NT2/D1 (cell line): ENCODE results near the gene TTC21A.

Experiments used
- DNase-seq: peaks from one replicate; pipeline ENCODE4 v3.0.0-alpha.2; 2011; ENCODE audit warnings: low read depth, low spot score
- H3K27me3 ChIP-seq: 2 replicates; pipeline ENCODE4 v1.6.0; 2011; ENCODE audit warnings: mild to moderate bottlenecking; ENCODE audit not compliant: insufficient read length, insufficient read depth
- H3K36me3 ChIP-seq: 2 replicates; pipeline ENCODE4 v1.6.1; 2011; ENCODE audit warnings: mild to moderate bottlenecking, low read length, mixed read lengths; ENCODE audit not compliant: insufficient read depth, insufficient read length
- H3K4me1 ChIP-seq: 2 replicates; pipeline ENCODE4 v1.5.1; 2011; ENCODE audit not compliant: insufficient read depth, insufficient read length
- H3K4me3 ChIP-seq: 2 replicates; pipeline ENCODE4 v1.5.1; 2011; ENCODE audit warnings: low read depth; ENCODE audit not compliant: insufficient read length
- H3K9ac ChIP-seq: 2 replicates; pipeline ENCODE4 v1.6.0; 2011; ENCODE audit warnings: low read depth; ENCODE audit not compliant: insufficient read length
- H3K9me3 ChIP-seq: 2 replicates; pipeline ENCODE4 v1.5.1; 2011; ENCODE audit warnings: mild to moderate bottlenecking, low read length; ENCODE audit not compliant: insufficient read depth
- SUZ12 ChIP-seq: IDR thresholded peaks from 2 replicates; pipeline ENCODE4 v1.6.1; 2011; ENCODE audit not compliant: insufficient read length, insufficient read depth; ENCODE audit errors: extremely low read depth
- YY1 ChIP-seq: IDR thresholded peaks from 2 replicates; pipeline ENCODE4 v1.6.1; 2011; ENCODE audit not compliant: insufficient read length, insufficient read depth
- ZNF274 ChIP-seq: IDR thresholded peaks from 2 replicates; pipeline ENCODE4 v1.6.1; 2011; ENCODE audit warnings: mild to moderate bottlenecking, low read depth, low read length

Gene TTC21A

GRCh38 chr3:39146083-39146501 is 38.6 kb downstream of the TTC21A start:
- Histone ChIP-seq H3K36me3 (peaks cover 74% of the 10 kb centered on the region), H3K4me1 (peaks cover 41% of the 10 kb centered on the region), H3K9ac (no peak overlapping the region), H3K4me3 (no peak overlapping the region), H3K27me3 (no peaks in the 10 kb centered on the region), H3K9me3 (no peaks in the 10 kb centered on the region)
- DNase-seq: no peak
- no peak for TF ChIP-seq YY1
- no peak for TF ChIP-seq SUZ12
- no peak for TF ChIP-seq ZNF274

DNA sequence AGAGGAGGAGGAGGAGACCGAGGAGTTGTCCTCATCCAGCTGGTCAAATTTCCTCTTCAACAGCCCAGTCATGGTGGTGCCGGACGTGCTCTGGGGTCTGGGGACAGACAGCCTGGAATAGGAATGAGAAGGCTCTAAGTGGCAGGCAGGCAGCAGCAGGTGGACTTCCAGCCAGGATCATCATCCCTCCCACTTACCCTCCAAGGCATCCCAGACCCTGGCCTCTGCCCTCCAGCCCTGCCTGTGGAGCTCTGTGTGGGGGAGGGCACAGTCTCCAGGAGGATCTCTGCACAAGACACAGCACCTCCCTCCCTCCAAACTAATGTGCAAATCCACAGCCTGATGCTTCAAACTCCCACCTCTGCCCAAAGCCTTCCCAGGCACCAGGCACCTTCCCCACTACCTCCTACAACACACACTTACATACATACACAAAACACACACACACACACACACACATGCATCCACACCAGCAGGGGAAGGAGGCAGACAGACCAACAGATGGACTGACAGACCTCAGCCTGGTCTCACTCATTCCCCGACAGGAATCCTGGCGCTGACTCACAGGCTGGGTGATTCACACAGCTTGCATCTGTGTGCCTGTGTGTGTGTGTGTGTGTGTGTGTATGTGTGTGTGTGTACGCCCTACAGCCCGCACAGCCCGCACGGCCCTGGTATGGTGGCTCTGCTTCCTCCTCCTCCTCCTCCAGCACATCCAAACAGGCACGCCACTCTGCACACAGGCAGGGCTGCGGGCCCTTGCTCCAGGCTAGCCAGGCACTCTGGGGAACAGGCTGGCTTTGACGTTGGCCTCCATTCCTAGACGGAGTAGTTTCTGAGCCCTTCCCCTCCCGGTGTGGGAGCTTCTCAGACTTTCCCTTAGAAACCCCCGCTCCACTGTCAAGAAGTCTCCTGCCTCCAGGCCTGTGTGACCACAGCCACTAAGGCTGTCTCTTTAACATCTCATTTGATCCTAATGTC is 39.4 kb downstream of the TTC21A start:
- no peaks in the 10 kb centered on the region for H3K9me3 ChIP-seq
- no peak for DNase-seq
- peaks cover 66% of the 10 kb centered on the region for H3K36me3 ChIP-seq
- H3K4me1 ChIP-seq: peaks cover 45% of the 10 kb centered on the region
- no peak for TF ChIP-seq SUZ12
- TF ChIP-seq ZNF274: no peak
- no peak for TF ChIP-seq YY1
- H3K4me3 ChIP-seq: no peak overlapping the region
- no peaks in the 10 kb centered on the region for H3K27me3 ChIP-seq
- peak overlapping the region; percentile 58 for H3K9ac ChIP-seq

DNA sequence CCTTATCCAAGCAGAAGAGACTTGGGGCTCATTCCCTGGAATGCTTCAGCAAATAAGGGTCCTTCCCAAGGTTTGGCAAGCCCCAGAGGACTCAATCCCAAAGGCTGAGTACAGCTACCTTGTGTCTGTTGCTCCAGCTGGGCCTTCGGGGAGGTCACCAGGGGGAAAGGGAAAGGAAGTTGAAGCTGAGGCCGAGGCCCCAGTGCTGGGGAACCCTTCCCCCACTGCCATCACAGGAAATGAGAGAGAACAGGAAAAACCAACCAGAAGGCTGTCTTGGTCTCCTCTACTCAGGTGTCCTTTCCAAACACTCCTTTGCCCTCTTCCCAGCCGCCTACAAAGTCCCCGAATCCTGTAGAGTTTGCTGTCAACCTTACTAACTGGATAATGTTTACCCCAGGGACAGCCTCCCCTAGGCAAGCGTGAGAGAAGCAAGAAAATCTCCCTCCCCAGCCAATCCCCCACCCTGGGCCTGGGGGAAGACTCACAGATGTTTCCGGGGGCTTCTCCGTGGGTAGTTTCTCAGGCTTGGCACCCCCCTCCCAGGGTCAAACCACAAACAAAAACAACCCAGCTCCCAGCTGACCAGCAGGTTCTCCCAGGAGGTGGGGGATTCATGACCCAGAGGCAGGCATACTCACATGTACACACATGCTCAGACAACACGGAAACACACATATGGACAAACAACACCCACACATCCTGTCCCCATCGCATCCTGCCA is 40.4 kb downstream of the TTC21A start:
- peak overlapping the region; percentile 58 for H3K9ac ChIP-seq
- peaks cover 48% of the 10 kb centered on the region for H3K4me1 ChIP-seq
- no peaks in the 10 kb centered on the region for H3K9me3 ChIP-seq
- no peak for DNase-seq
- no peak overlapping the region for H3K4me3 ChIP-seq
- H3K27me3 ChIP-seq: no peaks in the 10 kb centered on the region
- TF ChIP-seq SUZ12: no peak
- no peak for TF ChIP-seq YY1
- TF ChIP-seq ZNF274: no peak
- H3K36me3 ChIP-seq: peaks cover 60% of the 10 kb centered on the region

DNA sequence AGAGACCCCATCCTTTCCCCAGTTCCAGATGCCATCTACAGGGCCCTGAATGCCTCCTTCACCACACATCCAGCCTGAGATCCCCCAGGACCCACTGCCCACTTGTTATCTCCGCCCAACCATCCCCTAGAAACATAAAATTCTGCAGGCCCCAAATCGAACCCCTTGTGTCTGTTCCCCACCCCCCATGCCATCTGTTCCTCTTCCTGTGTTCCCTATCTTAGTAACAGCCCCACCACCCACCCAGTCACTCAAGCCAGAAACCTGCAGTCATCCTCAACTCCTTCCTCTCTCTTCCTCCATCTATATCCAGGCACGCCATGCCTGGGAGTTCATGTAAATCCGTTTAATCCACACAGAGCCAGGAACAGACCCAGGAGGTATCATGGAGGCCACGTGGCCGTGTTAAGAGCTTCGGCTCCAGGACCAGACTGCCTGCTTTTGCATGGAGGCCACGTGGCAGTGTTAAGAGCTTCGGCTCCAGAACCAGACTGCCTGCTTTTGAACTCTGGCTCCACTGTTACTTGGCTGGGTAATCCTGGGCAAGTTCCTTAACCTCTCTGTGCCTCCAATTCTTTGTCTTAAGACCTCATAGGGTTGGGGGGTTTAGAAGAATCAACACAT is 41.1 kb downstream of the TTC21A start:
- Histone ChIP-seq H3K36me3 (peaks cover 53% of the 10 kb centered on the region), H3K27me3 (no peaks in the 10 kb centered on the region), H3K9ac (no peak overlapping the region), H3K4me1 (peaks cover 48% of the 10 kb centered on the region), H3K9me3 (no peaks in the 10 kb centered on the region), H3K4me3 (no peak overlapping the region)
- no peak for DNase-seq
- TF ChIP-seq ZNF274 (no peak), YY1 (no peak), SUZ12 (no peak)

DNA sequence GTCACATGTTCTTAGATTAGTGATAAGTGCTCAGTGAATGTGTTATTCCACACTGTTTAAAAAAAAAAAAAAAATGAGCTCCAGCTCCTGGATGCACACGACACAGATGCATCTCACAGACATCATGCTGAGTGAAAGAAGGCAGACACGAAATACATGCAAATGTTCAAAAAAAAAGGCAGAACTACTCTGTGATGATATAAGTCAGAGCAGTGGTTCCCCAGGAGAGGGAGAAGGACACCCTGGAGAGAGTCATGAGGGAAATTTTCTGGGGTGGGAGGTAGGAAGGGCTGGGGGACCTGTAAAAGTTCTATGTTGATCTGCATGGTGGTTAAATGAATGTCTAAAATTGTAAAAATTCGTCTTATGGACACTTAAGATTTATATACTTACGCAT is 41.6 kb downstream of the TTC21A start:
- no peak for DNase-seq
- peaks cover 48% of the 10 kb centered on the region for H3K36me3 ChIP-seq
- H3K27me3 ChIP-seq: no peaks in the 10 kb centered on the region
- no peaks in the 10 kb centered on the region for H3K9me3 ChIP-seq
- peaks cover 48% of the 10 kb centered on the region for H3K4me1 ChIP-seq
- TF ChIP-seq YY1 (no peak), SUZ12 (no peak), ZNF274 (no peak)
- H3K9ac ChIP-seq: no peak overlapping the region
- H3K4me3 ChIP-seq: no peak overlapping the region

DNA sequence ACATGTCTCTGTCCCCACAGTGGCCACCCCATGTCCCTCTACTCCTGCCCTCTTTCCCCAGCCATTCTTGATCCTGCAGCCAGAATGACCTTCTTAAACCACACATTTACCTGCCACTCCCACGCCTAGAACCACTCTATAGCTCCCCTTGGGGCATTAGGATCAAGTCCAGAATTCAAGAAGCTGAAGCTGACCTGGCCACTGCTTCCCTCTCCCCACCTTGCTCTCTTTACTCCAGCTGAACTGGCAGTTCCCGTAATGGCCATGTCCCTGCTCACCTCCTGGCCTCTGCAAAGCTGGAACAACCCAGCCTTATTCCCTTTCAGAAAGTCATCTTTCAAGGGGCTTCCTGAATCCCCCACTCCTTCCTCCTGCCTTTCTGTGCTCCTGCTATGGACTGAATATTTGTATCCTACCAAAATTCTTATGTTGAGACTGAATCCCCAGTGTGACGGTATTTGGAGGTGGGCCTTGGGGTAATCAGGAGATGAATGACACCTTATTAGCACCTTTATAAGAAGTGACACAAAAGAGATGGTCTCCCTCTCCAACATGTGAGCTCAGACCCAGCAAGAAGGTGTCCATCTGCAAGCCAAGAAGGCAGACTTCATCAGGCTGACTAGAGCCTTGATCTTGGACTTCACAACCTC is 42.1 kb downstream of the TTC21A start:
- H3K36me3 ChIP-seq: peaks cover 42% of the 10 kb centered on the region
- no peaks in the 10 kb centered on the region for H3K27me3 ChIP-seq
- H3K9me3 ChIP-seq: no peaks in the 10 kb centered on the region
- peak overlapping the region; percentile 76 for H3K9ac ChIP-seq
- no peak for DNase-seq
- H3K4me3 ChIP-seq: no peak overlapping the region
- TF ChIP-seq SUZ12 (no peak), ZNF274 (no peak), YY1 (no peak)
- H3K4me1 ChIP-seq: peaks cover 48% of the 10 kb centered on the region
